ENCODE data around the gene SLC25A1. TPM values are rescaled to one million over a fixed set of nuclear protein-coding genes. Genes with fewer than 3 reads are reported as not detected.

SLC25A1 gene
- total RNA-seq, 1 donor from 2014 or later, result 54.8 TPM

DNA sequence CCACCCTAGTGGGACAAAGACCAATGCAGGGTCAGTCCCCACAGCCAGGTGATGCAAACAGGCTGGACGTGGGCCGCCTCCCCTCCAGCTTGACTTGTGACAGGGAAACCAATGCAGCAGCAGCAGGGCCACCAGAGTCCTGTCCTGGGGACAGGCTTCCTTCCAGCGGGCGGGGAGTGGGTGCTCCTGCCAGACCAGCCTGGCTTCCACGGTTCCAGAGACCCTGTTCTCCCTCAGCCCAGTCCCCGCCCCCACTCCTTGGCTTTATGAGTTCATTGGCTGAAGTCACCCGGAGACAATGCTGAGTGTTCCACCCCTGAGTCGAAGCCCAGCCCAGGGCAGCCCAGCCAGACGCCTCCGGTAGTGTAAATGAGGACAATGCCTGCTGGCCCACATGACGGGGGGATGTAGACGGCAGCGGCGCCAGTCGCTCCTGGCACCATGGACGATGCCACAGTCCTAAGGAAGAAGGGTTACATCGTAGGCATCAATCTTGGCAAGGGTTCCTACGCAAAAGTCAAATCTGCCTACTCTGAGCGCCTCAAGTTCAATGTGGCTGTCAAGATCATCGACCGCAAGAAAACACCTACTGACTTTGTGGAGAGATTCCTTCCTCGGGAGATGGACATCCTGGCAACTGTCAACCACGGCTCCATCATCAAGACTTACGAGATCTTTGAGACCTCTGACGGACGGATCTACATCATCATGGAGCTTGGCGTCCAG lies 47.4 kb downstream of the SLC25A1 start, which contains the start of gene TSSK2:
TSSK2 (plus strand) TSS at position 350 of the 726 bp plus-strand sequence; CDS start at position 442, 92 bp downstream.
- no peak within 1 kb of the TSS for H3K4me3 Mint-ChIP-seq (ENCODE audit: unreplicated experiment)
- no peak for DNase-seq
- peaks cover 10% of the 10 kb centered on the region for H3K36me3 Mint-ChIP-seq (ENCODE audit: unreplicated experiment)
- TF ChIP-seq, protein P1, sequence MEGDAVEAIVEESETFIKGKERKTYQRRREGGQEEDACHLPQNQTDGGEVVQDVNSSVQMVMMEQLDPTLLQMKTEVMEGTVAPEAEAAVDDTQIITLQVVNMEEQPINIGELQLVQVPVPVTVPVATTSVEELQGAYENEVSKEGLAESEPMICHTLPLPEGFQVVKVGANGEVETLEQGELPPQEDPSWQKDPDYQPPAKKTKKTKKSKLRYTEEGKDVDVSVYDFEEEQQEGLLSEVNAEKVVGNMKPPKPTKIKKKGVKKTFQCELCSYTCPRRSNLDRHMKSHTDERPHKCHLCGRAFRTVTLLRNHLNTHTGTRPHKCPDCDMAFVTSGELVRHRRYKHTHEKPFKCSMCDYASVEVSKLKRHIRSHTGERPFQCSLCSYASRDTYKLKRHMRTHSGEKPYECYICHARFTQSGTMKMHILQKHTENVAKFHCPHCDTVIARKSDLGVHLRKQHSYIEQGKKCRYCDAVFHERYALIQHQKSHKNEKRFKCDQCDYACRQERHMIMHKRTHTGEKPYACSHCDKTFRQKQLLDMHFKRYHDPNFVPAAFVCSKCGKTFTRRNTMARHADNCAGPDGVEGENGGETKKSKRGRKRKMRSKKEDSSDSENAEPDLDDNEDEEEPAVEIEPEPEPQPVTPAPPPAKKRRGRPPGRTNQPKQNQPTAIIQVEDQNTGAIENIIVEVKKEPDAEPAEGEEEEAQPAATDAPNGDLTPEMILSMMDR (IDR thresholded peaks at IDR 0.05; ENCODE audit: partially characterized antibody, unreplicated experiment), result no peak
- peaks cover 11% of the 10 kb centered on the region for H3K27me3 Mint-ChIP-seq (ENCODE audit: unreplicated experiment)
- H3K4me1 Mint-ChIP-seq (ENCODE audit: low read depth, unreplicated experiment), result no peaks in the 10 kb centered on the region
- H3K9me3 Mint-ChIP-seq (ENCODE audit: unreplicated experiment), result peaks cover 9% of the 10 kb centered on the region
- H3K27ac Mint-ChIP-seq (ENCODE audit: unreplicated experiment), result no peak within 1 kb of the TSS

DNA sequence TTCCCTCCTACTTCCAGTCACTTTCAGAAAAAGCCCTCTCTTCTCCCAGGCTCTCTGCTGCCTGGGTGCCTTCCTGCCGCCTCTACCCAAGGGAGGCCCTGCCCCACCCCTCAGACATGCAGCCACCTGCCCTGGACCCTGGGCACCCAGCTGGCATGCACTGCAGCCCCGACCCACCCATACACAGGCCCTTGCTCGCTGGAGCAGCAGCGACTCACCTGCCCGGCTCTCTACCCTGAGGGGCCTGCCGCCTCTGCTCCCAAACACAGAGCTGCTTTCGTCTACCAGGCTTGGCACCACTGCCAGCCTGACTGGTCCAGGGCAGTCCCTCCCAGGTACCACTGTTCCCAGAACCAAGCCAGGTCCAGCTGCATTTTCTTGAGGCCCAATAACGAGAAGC lies 48.7 kb downstream of the SLC25A1 start:
- no peak for DNase-seq
- peaks cover 5% of the 10 kb centered on the region for H3K36me3 Mint-ChIP-seq (ENCODE audit: unreplicated experiment)
- H3K27me3 Mint-ChIP-seq (ENCODE audit: unreplicated experiment), result peaks cover 4% of the 10 kb centered on the region
- peaks cover 6% of the 10 kb centered on the region for H3K9me3 Mint-ChIP-seq (ENCODE audit: unreplicated experiment)
- H3K4me1 Mint-ChIP-seq (ENCODE audit: low read depth, unreplicated experiment), result no peaks in the 10 kb centered on the region
- H3K27ac Mint-ChIP-seq (ENCODE audit: unreplicated experiment), result no peak overlapping the region
- no peak overlapping the region for H3K4me3 Mint-ChIP-seq (ENCODE audit: unreplicated experiment)
- TF ChIP-seq, protein P1 (IDR thresholded peaks at IDR 0.05; ENCODE audit: partially characterized antibody, unreplicated experiment), result no peak

DNA sequence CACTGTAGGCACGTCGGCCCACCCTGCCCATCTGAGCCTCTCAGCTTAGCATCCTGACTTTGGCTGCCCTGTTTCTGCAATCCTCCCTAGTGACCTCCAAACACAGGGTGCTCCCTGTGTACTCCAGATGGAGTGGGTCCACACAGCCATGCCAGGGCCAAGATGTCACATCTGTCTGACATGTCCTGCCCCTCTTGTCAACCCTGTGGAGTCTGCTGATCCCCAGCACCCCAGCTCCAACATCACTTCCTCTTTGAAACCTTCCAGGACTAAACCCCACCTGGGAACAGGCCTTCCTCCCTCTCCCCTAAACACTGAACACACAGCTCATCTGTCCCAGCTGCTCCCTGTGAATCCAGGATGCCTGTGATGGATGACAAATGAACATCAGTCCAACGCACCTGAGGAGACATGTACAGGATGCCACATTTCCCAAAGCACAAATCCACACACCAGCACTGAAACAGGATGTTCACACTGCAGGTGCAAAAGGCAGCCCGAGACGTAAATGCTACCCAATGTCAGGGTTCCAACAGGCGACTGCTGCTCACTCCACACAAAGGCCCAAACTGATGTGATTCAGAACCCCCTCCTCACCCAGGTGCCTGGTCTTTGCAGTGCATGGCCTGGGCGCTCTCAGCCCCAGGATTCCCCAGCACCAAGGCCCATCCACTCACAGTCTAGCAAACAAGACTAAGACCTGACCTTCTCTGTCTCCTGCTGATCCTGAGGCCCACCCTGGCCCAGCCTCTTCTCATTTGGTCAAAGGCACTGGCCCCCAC lies 49.4 kb downstream of the SLC25A1 start:
- H3K27ac Mint-ChIP-seq (ENCODE audit: unreplicated experiment), result no peak overlapping the region
- peaks cover 7% of the 10 kb centered on the region for H3K9me3 Mint-ChIP-seq (ENCODE audit: unreplicated experiment)
- TF ChIP-seq, protein P1 (IDR thresholded peaks at IDR 0.05; ENCODE audit: partially characterized antibody, unreplicated experiment), result no peak
- H3K4me3 Mint-ChIP-seq (ENCODE audit: unreplicated experiment), result peak overlapping the region; percentile 11
- no peak for DNase-seq
- H3K4me1 Mint-ChIP-seq (ENCODE audit: low read depth, unreplicated experiment), result no peaks in the 10 kb centered on the region
- peaks cover 5% of the 10 kb centered on the region for H3K36me3 Mint-ChIP-seq (ENCODE audit: unreplicated experiment)
- peaks cover 5% of the 10 kb centered on the region for H3K27me3 Mint-ChIP-seq (ENCODE audit: unreplicated experiment)

DNA sequence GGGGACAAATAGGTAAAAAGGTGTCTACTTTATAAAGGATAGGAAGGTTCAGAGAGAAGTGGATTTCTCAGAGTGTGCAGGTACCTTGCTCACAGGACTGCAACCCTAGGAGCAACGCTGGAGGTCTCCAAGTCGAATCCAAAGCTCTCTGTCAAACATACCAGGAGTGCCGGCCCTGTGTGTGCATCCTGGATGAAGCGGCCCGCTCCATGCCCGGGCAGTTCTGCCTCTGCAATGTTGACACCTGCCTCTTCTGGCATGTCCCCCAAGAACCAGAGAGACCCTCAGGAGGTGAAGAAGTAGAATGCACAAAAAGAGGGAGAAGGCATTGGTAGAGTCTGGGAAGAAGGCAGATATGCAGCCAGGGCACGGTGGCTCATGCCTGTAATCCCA lies 50.5 kb downstream of the SLC25A1 start:
- H3K27ac Mint-ChIP-seq (ENCODE audit: unreplicated experiment), result no peak overlapping the region
- peaks cover 8% of the 10 kb centered on the region for H3K9me3 Mint-ChIP-seq (ENCODE audit: unreplicated experiment)
- no peak for DNase-seq
- peaks cover 11% of the 10 kb centered on the region for H3K27me3 Mint-ChIP-seq (ENCODE audit: unreplicated experiment)
- TF ChIP-seq, protein P1 (IDR thresholded peaks at IDR 0.05; ENCODE audit: partially characterized antibody, unreplicated experiment), result no peak
- no peak overlapping the region for H3K4me3 Mint-ChIP-seq (ENCODE audit: unreplicated experiment)
- peaks cover 5% of the 10 kb centered on the region for H3K36me3 Mint-ChIP-seq (ENCODE audit: unreplicated experiment)
- H3K4me1 Mint-ChIP-seq (ENCODE audit: low read depth, unreplicated experiment), result peaks cover 3% of the 10 kb centered on the region
